H1 (cell line): Measurements from ENCODE around the gene CACNA1C.

Experiments used
- CTCF ChIP-seq, 3 experiments: IDR thresholded peaks; 1 replicate in 2 of 3; 2 replicates in 1 of 3; pipeline versions ENCODE4 v1.5.1 to v1.6.1; 2011; ENCODE audit warnings: low read length in 3 of 3, mild to moderate bottlenecking in 3 of 3, inconsistent platforms in 2 of 3, low read depth in 1 of 3, moderate library complexity in 1 of 3; ENCODE audit not compliant: insufficient read depth in 1 of 3; ENCODE audit errors: control extremely low read depth in 1 of 3
- SAP30 ChIP-seq: fragments of 300-600 bp; sonication (generic); IDR thresholded peaks from 2 replicates; pipeline ENCODE4 v1.7.1; 2012; ENCODE audit warnings: low read length, moderate library complexity, mild to moderate bottlenecking, inconsistent platforms; ENCODE audit not compliant: insufficient read depth, insufficient replicate concordance

GRCh38 chr12:2596441-2596840 is 543.7 kb downstream of the CACNA1C start:
- TF ChIP-seq SAP30 (no peak), CTCF (IDR thresholded peaks at IDR 0.05; ENCODE audit: control extremely low read depth in 1 of 3, insufficient read depth in 1 of 3, low read depth in 1 of 3, low read length in 3 of 3) (no peak)
